Gastroesophageal sphincter (tissue), 4 donors: ENCODE results near the gene CDK5R2. TPM values are rescaled to one million over a fixed set of nuclear protein-coding genes. Genes with fewer than 3 reads are reported as not detected.

ENCODE experiments used
- ATAC-seq: fragments of 150-250 bp; one replicate; pipeline ENCODE4 v1.9.1; 2016; ENCODE audit warnings: mild to moderate bottlenecking, moderate library complexity
- H3K27ac ChIP-seq, 4 donors: fragments of 200-600 bp; sonication (generic) in 3 of 4; 1 replicate in 3 of 4; 2 replicates in 1 of 4; pipeline ENCODE4 v1.5.1; 2016 to 2019
- H3K27me3 ChIP-seq: fragments of 200-600 bp; sonication (generic); one replicate; pipeline ENCODE4 v1.5.1; 2019
- H3K36me3 ChIP-seq, 2 donors: fragments of 200-600 bp; sonication (generic); one replicate each; pipeline ENCODE4 v1.5.1; 2019; ENCODE audit warnings: control low read depth in 1 of 2
- H3K4me1 ChIP-seq, 3 donors: fragments of 200-600 bp; sonication (generic); 1 replicate in 2 of 3; 2 replicates in 1 of 3; pipeline ENCODE4 v1.5.1; 2016 to 2019; ENCODE audit warnings: control low read depth in 2 of 3
- H3K4me3 ChIP-seq, 2 donors: fragments of 200-600 bp; sonication (generic); one replicate each; pipeline ENCODE4 v1.5.1; 2019; ENCODE audit warnings: mild to moderate bottlenecking in 1 of 2, moderate library complexity in 1 of 2
- H3K9me3 ChIP-seq, 3 donors: fragments of 200-600 bp; sonication (generic); one replicate each; pipeline ENCODE4 v1.5.1; 2017 to 2019; ENCODE audit warnings: control low read depth in 2 of 3
- EP300 ChIP-seq: sonication (generic); formaldehyde crosslinking; IDR thresholded peaks from one replicate; pipeline ENCODE4 v1.6.1; 2017; ENCODE audit warnings: antibody characterized with exemption, mild to moderate bottlenecking
- POLR2A ChIP-seq, 2 donors: fragments of 450-650 bp; IDR thresholded peaks; one replicate each; pipeline ENCODE4 v1.6.1; 2017; ENCODE audit warnings: antibody characterized with exemption in 2 of 2, mild to moderate bottlenecking in 2 of 2, moderate library complexity in 1 of 2
- POLR2AphosphoS5 ChIP-seq: sonication (generic); formaldehyde crosslinking; IDR thresholded peaks from one replicate; pipeline ENCODE4 v1.6.1; 2017; ENCODE audit warnings: antibody characterized with exemption
- WGBS, 2 donors: methylation state at CpG; one replicate each; pipeline ENCODE4 v1.1.5; 2018; ENCODE audit warnings: low coverage in 1 of 2; 5-methylcytosine and 5-hydroxymethylcytosine counted together
- total RNA-seq, 4 donors: library from RNA; depleted of rRNA; stranded (reverse); fragments of >200 nt; gene quantifications; one replicate each; pipeline ENCODE4 v1.1.0, GENCODE V29; 2016
- TF ChIP-seq, protein P1 (sequence below), 4 experiments: fragments of 200-600 bp in 2 of 4; fragments of 450-650 bp in 2 of 4; sonication (generic) in 1 of 4; IDR thresholded peaks; one replicate each; pipeline ENCODE4 v1.5.1; 2017 to 2019; ENCODE audit warnings: antibody characterized with exemption in 4 of 4, mild to moderate bottlenecking in 2 of 4, moderate library complexity in 2 of 4

The CDK5R2 gene
- total RNA-seq, 4 donors from 2014 or later = 0.27 to 0.35 TPM; not detected in 2

DNA sequence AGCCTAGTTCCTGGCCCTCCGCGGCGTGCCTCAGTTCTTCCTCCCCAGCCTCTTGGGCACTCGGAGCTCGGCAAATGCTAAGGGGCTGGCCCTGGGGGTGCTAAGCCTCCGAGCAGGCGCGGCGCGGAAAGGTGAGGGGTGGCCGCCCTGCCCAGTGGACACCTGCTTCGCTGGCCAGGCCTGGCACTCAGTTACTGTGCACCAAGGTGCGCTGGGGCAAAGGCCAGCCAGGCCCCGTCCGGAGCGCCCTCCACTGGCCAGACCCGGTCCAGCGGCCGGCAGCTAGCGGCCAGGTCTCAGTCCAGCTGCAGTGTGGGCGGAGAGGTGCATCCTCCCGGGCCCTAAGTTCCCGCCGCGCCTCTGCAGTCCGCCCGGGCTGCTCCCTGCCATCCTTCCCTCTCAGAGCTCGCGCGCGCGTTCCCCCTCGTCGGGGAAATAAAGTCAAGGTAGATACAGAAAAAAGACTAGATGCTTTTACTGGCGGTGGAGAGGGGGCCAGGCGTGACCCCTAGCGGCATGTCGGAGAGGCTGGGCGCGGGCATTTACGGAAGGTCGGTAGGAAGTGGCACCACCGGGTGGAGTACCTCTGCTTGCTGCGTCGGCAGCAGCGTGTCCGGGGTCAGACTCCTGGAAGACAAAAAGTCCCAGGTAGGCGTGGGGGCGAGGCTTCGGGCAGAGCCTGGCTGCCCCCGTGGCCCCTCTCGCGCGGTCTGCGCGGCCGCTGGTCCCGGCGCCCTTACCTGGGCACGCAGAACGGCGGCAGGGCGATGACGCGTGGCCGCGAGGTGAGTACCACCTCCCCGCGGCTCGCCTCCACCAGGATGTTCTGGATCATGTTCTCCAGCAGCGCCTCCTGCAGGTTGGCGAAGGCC is 43.2 kb downstream of the CDK5R2 start:
- no CpG with 5 or more reads among the region's 72 CpGs for WGBS, 2 donors
- ATAC-seq = peak; percentile 21
- Histone ChIP-seq H3K4me3 (peak overlapping the region in 1 of 2 donors; percentile 11), H3K27ac (no peak overlapping the region), H3K9me3 (no peaks in the 10 kb centered on the region), H3K27me3 (peaks cover 98% of the 10 kb centered on the region), H3K36me3 (no peaks in the 10 kb centered on the region), H3K4me1 (peaks cover 0 to 25% (median 21%) of the 10 kb centered on the region in 3 donors)
- TF ChIP-seq, protein P1, sequence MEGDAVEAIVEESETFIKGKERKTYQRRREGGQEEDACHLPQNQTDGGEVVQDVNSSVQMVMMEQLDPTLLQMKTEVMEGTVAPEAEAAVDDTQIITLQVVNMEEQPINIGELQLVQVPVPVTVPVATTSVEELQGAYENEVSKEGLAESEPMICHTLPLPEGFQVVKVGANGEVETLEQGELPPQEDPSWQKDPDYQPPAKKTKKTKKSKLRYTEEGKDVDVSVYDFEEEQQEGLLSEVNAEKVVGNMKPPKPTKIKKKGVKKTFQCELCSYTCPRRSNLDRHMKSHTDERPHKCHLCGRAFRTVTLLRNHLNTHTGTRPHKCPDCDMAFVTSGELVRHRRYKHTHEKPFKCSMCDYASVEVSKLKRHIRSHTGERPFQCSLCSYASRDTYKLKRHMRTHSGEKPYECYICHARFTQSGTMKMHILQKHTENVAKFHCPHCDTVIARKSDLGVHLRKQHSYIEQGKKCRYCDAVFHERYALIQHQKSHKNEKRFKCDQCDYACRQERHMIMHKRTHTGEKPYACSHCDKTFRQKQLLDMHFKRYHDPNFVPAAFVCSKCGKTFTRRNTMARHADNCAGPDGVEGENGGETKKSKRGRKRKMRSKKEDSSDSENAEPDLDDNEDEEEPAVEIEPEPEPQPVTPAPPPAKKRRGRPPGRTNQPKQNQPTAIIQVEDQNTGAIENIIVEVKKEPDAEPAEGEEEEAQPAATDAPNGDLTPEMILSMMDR (IDR thresholded peaks at IDR 0.05) = peak in 1 of 4 experiments; percentile 25
- no peak for TF ChIP-seq POLR2AphosphoS5

DNA sequence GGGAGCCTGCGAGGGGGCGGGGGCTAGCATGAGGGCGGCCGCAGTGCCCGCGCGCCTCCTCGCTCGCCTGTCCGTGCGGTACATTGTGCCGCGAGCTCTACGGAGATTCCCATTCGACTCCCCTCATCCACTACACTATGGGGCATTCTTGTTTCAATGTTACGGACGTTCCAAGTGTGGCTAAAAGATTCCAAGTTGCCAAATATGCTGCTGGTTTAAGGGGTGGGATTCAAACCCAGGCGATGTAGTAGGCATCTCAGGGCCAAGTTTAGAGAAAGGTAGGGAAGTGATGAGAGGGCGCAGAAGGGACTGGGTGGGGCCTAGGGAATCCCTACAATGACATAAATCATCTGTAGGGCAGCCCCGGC is 43.8 kb downstream of the CDK5R2 start:
- TF ChIP-seq POLR2AphosphoS5 = no peak
- TF ChIP-seq EP300 = no peak
- TF ChIP-seq, protein P1 (IDR thresholded peaks at IDR 0.05) = peak in 1 of 4 experiments; percentile 40
- no peak for TF ChIP-seq POLR2A (IDR thresholded peaks at IDR 0.05)
- Histone ChIP-seq H3K9me3 (no peaks in the 10 kb centered on the region), H3K27ac (no peak overlapping the region), H3K36me3 (no peaks in the 10 kb centered on the region), H3K4me1 (peaks cover 0 to 25% (median 21%) of the 10 kb centered on the region in 3 donors), H3K27me3 (peaks cover 100% of the 10 kb centered on the region), H3K4me3 (peak overlapping the region in 1 of 2 donors; percentile 11)
- WGBS, 2 donors = 0 to 44% methylated on average over 3 of the region's 20 CpGs
- no peak for ATAC-seq

DNA sequence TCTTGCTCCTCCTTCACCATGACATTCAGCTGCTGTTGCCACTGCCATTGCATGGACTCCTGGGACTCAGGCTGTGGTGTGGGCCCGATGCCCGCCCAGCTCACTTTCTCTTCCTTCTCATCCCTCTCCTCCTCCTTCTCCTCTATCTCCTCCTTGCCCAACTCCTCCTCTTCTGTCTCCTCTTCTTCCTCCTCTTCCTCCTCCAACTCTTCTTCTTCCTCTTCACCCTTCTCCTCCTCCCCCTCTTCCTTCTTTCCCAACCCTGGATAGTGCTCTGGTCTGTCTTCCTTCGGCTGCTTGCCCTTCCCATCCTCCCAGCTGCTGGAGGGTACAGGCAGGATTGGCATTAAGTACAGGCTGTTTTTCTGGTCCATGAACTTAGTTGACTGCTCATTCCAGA is 44.5 kb downstream of the CDK5R2 start:
- no peaks in the 10 kb centered on the region for H3K9me3 ChIP-seq
- H3K4me3 ChIP-seq = no peak overlapping the region
- ATAC-seq = no peak
- peaks cover 100% of the 10 kb centered on the region for H3K27me3 ChIP-seq
- H3K27ac ChIP-seq = no peak overlapping the region
- whole genome bisulfite sequencing, 2 donors = 73 to 90% methylated on average over 3 of the region's 3 CpGs
- peaks cover 0 to 25% (median 21%) of the 10 kb centered on the region in 3 donors for H3K4me1 ChIP-seq
- TF ChIP-seq POLR2AphosphoS5 (no peak), POLR2A (IDR thresholded peaks at IDR 0.05) (no peak), EP300 (no peak)
- TF ChIP-seq, protein P1 (IDR thresholded peaks at IDR 0.05) = no peak
- H3K36me3 ChIP-seq = no peaks in the 10 kb centered on the region

DNA sequence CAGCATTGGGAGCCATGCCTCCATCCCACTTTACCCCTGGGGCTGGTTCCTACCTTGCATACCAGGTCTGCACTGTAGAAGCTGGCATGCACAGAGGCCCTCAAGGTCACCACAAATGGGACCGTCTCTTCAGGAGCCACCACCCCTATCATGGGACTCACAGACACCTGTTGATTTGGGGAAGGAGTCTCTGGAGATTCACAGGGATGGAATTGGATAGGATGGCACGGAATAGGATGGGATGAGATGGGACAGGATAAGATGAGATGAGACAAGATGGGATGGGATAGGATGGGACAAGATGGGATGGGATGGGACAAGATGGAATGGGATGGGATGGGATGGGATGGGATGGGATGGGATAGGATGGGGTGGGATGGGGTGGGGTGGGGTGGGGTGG is 49.8 kb downstream of the CDK5R2 start:
- Histone ChIP-seq H3K4me1 (no peaks in the 10 kb centered on the region), H3K9me3 (no peaks in the 10 kb centered on the region), H3K27ac (no peak overlapping the region), H3K4me3 (no peak overlapping the region), H3K27me3 (peaks cover 80% of the 10 kb centered on the region), H3K36me3 (no peaks in the 10 kb centered on the region)
- 33% methylated on average over 1 of the region's 2 CpGs; no CpG with 5 or more reads in 1 of the 2 donors for WGBS, 2 donors
- no peak for ATAC-seq
- TF ChIP-seq, protein P1 (IDR thresholded peaks at IDR 0.05) = no peak
- TF ChIP-seq POLR2A (IDR thresholded peaks at IDR 0.05) = no peak
- TF ChIP-seq POLR2AphosphoS5 = no peak
- TF ChIP-seq EP300 = no peak
